Measurements from ENCODE around the gene CDH15.
A peak's percentile ranks its signal among the peaks of the same experiment; 100 is the strongest.

Gene CDH15

GRCh38 chr16:89167425-89167941 lies 4.1 kb upstream of the CDH15 start (continued):
- TF ChIP-seq, protein P1, sequence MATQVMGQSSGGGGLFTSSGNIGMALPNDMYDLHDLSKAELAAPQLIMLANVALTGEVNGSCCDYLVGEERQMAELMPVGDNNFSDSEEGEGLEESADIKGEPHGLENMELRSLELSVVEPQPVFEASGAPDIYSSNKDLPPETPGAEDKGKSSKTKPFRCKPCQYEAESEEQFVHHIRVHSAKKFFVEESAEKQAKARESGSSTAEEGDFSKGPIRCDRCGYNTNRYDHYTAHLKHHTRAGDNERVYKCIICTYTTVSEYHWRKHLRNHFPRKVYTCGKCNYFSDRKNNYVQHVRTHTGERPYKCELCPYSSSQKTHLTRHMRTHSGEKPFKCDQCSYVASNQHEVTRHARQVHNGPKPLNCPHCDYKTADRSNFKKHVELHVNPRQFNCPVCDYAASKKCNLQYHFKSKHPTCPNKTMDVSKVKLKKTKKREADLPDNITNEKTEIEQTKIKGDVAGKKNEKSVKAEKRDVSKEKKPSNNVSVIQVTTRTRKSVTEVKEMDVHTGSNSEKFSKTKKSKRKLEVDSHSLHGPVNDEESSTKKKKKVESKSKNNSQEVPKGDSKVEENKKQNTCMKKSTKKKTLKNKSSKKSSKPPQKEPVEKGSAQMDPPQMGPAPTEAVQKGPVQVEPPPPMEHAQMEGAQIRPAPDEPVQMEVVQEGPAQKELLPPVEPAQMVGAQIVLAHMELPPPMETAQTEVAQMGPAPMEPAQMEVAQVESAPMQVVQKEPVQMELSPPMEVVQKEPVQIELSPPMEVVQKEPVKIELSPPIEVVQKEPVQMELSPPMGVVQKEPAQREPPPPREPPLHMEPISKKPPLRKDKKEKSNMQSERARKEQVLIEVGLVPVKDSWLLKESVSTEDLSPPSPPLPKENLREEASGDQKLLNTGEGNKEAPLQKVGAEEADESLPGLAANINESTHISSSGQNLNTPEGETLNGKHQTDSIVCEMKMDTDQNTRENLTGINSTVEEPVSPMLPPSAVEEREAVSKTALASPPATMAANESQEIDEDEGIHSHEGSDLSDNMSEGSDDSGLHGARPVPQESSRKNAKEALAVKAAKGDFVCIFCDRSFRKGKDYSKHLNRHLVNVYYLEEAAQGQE (tag by site-specific recombination; IDR thresholded peaks at IDR 0.05): no peak
- no peak for TF ChIP-seq ZNF10 (tag by site-specific recombination; IDR thresholded peaks at IDR 0.05)
- TF ChIP-seq ZNF394 (tag by site-specific recombination; IDR thresholded peaks at IDR 0.05; ENCODE audit: borderline replicate concordance): no peak; the same call in 1 of the 2 replicates
- TF ChIP-seq ZNF133 (tag by site-specific recombination; IDR thresholded peaks at IDR 0.05): no peak
- no peak for TF ChIP-seq ZNF658 (tag by site-specific recombination; IDR thresholded peaks at IDR 0.05)
- no peak for TF ChIP-seq ZNF214 (tag by site-specific recombination; IDR thresholded peaks at IDR 0.05; ENCODE audit: borderline replicate concordance)
- 0 out of 2 replicates have a peak, but pooled peaks have one; percentile 50 for TF ChIP-seq ZNF2 (tag by site-specific recombination; IDR thresholded peaks at IDR 0.05)
- peak; percentile 89 for TF ChIP-seq ZNF341 (tag by site-specific recombination; IDR thresholded peaks at IDR 0.05; ENCODE audit: low read depth)
- 0 out of 2 replicates have a peak, but pooled peaks have one; percentile 30 for TF ChIP-seq WT1 (tag by site-specific recombination; IDR thresholded peaks at IDR 0.05)
- TF ChIP-seq ZNF114 (tag by site-specific recombination; IDR thresholded peaks at IDR 0.05): no peak
- TF ChIP-seq, protein P2, sequence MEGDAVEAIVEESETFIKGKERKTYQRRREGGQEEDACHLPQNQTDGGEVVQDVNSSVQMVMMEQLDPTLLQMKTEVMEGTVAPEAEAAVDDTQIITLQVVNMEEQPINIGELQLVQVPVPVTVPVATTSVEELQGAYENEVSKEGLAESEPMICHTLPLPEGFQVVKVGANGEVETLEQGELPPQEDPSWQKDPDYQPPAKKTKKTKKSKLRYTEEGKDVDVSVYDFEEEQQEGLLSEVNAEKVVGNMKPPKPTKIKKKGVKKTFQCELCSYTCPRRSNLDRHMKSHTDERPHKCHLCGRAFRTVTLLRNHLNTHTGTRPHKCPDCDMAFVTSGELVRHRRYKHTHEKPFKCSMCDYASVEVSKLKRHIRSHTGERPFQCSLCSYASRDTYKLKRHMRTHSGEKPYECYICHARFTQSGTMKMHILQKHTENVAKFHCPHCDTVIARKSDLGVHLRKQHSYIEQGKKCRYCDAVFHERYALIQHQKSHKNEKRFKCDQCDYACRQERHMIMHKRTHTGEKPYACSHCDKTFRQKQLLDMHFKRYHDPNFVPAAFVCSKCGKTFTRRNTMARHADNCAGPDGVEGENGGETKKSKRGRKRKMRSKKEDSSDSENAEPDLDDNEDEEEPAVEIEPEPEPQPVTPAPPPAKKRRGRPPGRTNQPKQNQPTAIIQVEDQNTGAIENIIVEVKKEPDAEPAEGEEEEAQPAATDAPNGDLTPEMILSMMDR (tag by site-specific recombination; IDR thresholded peaks at IDR 0.05): peak; percentile 96
- no peak for TF ChIP-seq RBAK (tag by site-specific recombination; IDR thresholded peaks at IDR 0.05)
- TF ChIP-seq ZNF792 (tag by site-specific recombination; IDR thresholded peaks at IDR 0.05): no peak
- no peak for TF ChIP-seq TRIM28 (IDR thresholded peaks at IDR 0.05; ENCODE audit: borderline replicate concordance, low read length)
- no peak for TF ChIP-seq ZNF202 (tag by site-specific recombination; IDR thresholded peaks at IDR 0.05; ENCODE audit: borderline replicate concordance)
- TF ChIP-seq ZNF433 (tag by site-specific recombination; IDR thresholded peaks at IDR 0.05; ENCODE audit: low read depth): no peak
- TF ChIP-seq, protein P3, sequence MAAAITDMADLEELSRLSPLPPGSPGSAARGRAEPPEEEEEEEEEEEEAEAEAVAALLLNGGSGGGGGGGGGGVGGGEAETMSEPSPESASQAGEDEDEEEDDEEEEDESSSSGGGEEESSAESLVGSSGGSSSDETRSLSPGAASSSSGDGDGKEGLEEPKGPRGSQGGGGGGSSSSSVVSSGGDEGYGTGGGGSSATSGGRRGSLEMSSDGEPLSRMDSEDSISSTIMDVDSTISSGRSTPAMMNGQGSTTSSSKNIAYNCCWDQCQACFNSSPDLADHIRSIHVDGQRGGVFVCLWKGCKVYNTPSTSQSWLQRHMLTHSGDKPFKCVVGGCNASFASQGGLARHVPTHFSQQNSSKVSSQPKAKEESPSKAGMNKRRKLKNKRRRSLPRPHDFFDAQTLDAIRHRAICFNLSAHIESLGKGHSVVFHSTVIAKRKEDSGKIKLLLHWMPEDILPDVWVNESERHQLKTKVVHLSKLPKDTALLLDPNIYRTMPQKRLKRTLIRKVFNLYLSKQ (tag by site-specific recombination; IDR thresholded peaks at IDR 0.05; ENCODE audit: borderline replicate concordance): no peak
- TF ChIP-seq ZNF707 (tag by site-specific recombination; IDR thresholded peaks at IDR 0.05): no peak
- TF ChIP-seq ZNF555 (tag by site-specific recombination; conservative IDR thresholded peaks at IDR 0.05): no peak
- peak; percentile 62 for TF ChIP-seq KLF1 (tag by site-specific recombination; IDR thresholded peaks at IDR 0.05)
- TF ChIP-seq ZNF610 (tag by site-specific recombination; IDR thresholded peaks at IDR 0.05; ENCODE audit: borderline replicate concordance): no peak
- TF ChIP-seq ZNF660 (tag by site-specific recombination; IDR thresholded peaks at IDR 0.05): 0 out of 2 replicates have a peak, but pooled peaks have one; percentile 52
- no peak for TF ChIP-seq MYNN (tag by site-specific recombination; IDR thresholded peaks at IDR 0.05; ENCODE audit: borderline replicate concordance)
- no peak for TF ChIP-seq ZNF48 (tag by site-specific recombination; IDR thresholded peaks at IDR 0.05)
- TF ChIP-seq ZNF121 (tag by site-specific recombination; IDR thresholded peaks at IDR 0.05): no peak
- TF ChIP-seq ZNF335 (tag by site-specific recombination; conservative IDR thresholded peaks at IDR 0.05): no peak
- TF ChIP-seq, protein P4, sequence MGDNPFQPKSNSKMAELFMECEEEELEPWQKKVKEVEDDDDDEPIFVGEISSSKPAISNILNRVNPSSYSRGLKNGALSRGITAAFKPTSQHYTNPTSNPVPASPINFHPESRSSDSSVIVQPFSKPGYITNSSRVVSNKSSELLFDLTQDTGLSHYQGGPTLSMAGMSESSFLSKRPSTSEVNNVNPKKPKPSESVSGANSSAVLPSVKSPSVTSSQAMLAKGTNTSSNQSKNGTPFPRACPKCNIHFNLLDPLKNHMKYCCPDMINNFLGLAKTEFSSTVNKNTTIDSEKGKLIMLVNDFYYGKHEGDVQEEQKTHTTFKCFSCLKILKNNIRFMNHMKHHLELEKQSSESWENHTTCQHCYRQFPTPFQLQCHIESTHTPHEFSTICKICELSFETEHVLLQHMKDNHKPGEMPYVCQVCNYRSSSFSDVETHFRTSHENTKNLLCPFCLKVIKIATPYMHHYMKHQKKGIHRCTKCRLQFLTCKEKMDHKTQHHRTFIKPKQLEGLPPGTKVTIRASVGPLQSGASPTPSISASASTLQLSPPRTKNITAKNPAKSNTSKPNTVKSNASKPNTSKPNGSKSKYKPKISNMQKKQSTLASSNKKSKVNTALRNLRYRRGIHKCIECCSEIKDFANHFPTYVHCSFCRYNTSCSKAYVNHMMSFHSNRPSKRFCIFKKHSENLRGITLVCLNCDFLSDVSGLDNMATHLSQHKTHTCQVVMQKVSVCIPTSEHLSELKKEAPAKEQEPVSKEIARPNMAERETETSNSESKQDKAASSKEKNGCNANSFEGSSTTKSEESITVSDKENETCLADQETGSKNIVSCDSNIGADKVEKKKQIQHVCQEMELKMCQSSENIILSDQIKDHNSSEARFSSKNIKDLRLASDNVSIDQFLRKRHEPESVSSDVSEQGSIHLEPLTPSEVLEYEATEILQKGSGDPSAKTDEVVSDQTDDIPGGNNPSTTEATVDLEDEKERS (tag by site-specific recombination; IDR thresholded peaks at IDR 0.05): no peak
- TF ChIP-seq ZNF514 (tag by site-specific recombination; IDR thresholded peaks at IDR 0.05): no peak
- TF ChIP-seq, protein P5, sequence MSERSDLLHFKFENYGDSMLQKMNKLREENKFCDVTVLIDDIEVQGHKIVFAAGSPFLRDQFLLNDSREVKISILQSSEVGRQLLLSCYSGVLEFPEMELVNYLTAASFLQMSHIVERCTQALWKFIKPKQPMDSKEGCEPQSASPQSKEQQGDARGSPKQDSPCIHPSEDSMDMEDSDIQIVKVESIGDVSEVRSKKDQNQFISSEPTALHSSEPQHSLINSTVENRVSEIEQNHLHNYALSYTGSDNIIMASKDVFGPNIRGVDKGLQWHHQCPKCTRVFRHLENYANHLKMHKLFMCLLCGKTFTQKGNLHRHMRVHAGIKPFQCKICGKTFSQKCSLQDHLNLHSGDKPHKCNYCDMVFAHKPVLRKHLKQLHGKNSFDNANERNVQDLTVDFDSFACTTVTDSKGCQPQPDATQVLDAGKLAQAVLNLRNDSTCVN (tag by site-specific recombination; optimal IDR thresholded peaks at IDR 0.05): peak; percentile 29
- TF ChIP-seq HOXA7 (CRISPR knock-in tag; IDR thresholded peaks at IDR 0.05; ENCODE audit: borderline replicate concordance): no peak
